Endothelial cell of umbilical vein (primary cell): ENCODE results near the gene TANGO2. TPM values are rescaled to one million over a fixed set of nuclear protein-coding genes. Genes with fewer than 3 reads are reported as not detected.

Source experiments
- BruUV-seq: library from RNA; stranded (reverse); fragments of 400-500 nt; replicated peaks from 2 replicates; lab custom pipeline; 2021; lab: Mats Ljungman, UMichigan
- CTCF ChIA-PET: fragments of 300-600, 350-600 bp; sonication (Branson Sonifier 250); formaldehyde crosslinking; loops from one replicate; lab custom pipeline; 2021; ENCODE audit warnings: antibody characterized with exemption, inconsistent platforms; lab: Charles Lee
- POLR2A ChIA-PET: fragments of 300-600, 350-600 bp; sonication (Branson Sonifier 250); formaldehyde crosslinking; loops from one replicate; lab custom pipeline; 2021; ENCODE audit warnings: antibody characterized with exemption, inconsistent platforms; lab: Charles Lee
- DNase-seq: peaks from one replicate; pipeline ENCODE4 v3.0.0-alpha.2; 2011; ENCODE audit warnings: low read depth, low spot score
- FAIRE-seq: peaks from 2 replicates; lab custom pipeline; 2011; peaks lifted over from hg19 to GRCh38; lab: Jason Lieb, UNC
- H2AFZ ChIP-seq: 2 replicates; pipeline ENCODE4 v1.6.0; 2012; ENCODE audit warnings: low read depth, low read length, control low read depth, inconsistent platforms
- H3K27ac ChIP-seq: 2 replicates; pipeline ENCODE4 v1.5.1; 2011; ENCODE audit warnings: low read depth, mild to moderate bottlenecking, control low read depth, low read length, moderate library complexity; ENCODE audit not compliant: insufficient read depth
- H3K27me3 ChIP-seq, 2 experiments: 2 replicates each; pipeline versions ENCODE4 v1.6.0 to v1.6.1; 2011; ENCODE audit warnings: low read length in 2 of 2, mixed read lengths in 1 of 2; ENCODE audit not compliant: control insufficient read depth in 2 of 2, insufficient read depth in 2 of 2
- H3K36me3 ChIP-seq, 2 experiments: 2 replicates in 1 of 2; 3 replicates in 1 of 2; pipeline ENCODE4 v1.5.1; 2011; ENCODE audit warnings: low read length in 2 of 2, mild to moderate bottlenecking in 1 of 2, moderate library complexity in 1 of 2; ENCODE audit not compliant: control insufficient read depth in 2 of 2, insufficient read depth in 2 of 2; ENCODE audit errors: extremely low read depth in 1 of 2
- H3K4me1 ChIP-seq: 3 replicates; pipeline ENCODE4 v1.5.1; 2011; ENCODE audit warnings: mild to moderate bottlenecking, low read length; ENCODE audit not compliant: control insufficient read depth, insufficient read depth; ENCODE audit errors: extremely low read depth
- H3K4me2 ChIP-seq: 2 replicates; pipeline ENCODE4 v1.6.1; 2011; ENCODE audit warnings: low read length, control low read depth, mixed read lengths; ENCODE audit not compliant: insufficient read depth
- H3K4me3 ChIP-seq, 3 experiments: fragments of 200-600 bp in 1 of 3; sonication (generic), shearing (Covaris generic) in 1 of 3; replicated peaks in 1 of 3; 2 replicates each; pipeline ENCODE4 v1.5.1; 2011 to 2016; ENCODE audit warnings: control low read depth in 3 of 3, low read length in 3 of 3, mild to moderate bottlenecking in 2 of 3, inconsistent platforms in 1 of 3, low read depth in 1 of 3, moderate library complexity in 1 of 3; ENCODE audit not compliant: insufficient read depth in 1 of 3
- H3K79me2 ChIP-seq: 2 replicates; pipeline ENCODE4 v1.6.0; 2012; ENCODE audit warnings: low read length, inconsistent platforms; ENCODE audit not compliant: control insufficient read depth, insufficient read depth
- H3K9ac ChIP-seq: replicated peaks from 2 replicates; pipeline ENCODE3; 2011; ENCODE audit warnings: low read length, control low read depth; ENCODE audit not compliant: insufficient read depth; ENCODE audit errors: extremely low read depth
- H3K9me1 ChIP-seq: replicated peaks from 3 replicates; pipeline ENCODE4 v1.6.0; 2011; ENCODE audit warnings: mild to moderate bottlenecking, low read length; ENCODE audit not compliant: control insufficient read depth, insufficient read depth; ENCODE audit errors: extremely low read depth
- H3K9me3 ChIP-seq: replicated peaks from 2 replicates; pipeline ENCODE4 v1.5.1; 2012; ENCODE audit warnings: low read length, inconsistent platforms; ENCODE audit not compliant: control insufficient read depth, insufficient read depth
- H4K20me1 ChIP-seq: replicated peaks from 2 replicates; pipeline ENCODE3; 2011; ENCODE audit warnings: mild to moderate bottlenecking, low read length; ENCODE audit not compliant: control insufficient read depth, insufficient read depth; ENCODE audit errors: extremely low read depth
- CTCF ChIP-seq, 2 donors: IDR thresholded peaks; 1 replicate in 1 of 2; 2 replicates in 1 of 2; pipeline ENCODE4 v1.5.1; 2011; ENCODE audit warnings: low read length in 2 of 2, mild to moderate bottlenecking in 2 of 2, moderate library complexity in 2 of 2, control low read depth in 1 of 2, inconsistent platforms in 1 of 2, low read depth in 1 of 2; ENCODE audit not compliant: insufficient read depth in 1 of 2; ENCODE audit errors: extremely low read depth in 1 of 2
- EZH2 ChIP-seq: IDR thresholded peaks from 2 replicates; pipeline ENCODE4 v1.6.1; 2012; ENCODE audit warnings: borderline replicate concordance, low read depth, mild to moderate bottlenecking, moderate library complexity, low read length, inconsistent platforms; ENCODE audit not compliant: severe bottlenecking
- FOS ChIP-seq: IDR thresholded peaks from 2 replicates; pipeline ENCODE4 v1.6.1; 2011; ENCODE audit warnings: mild to moderate bottlenecking, low read length, moderate library complexity, borderline replicate concordance; ENCODE audit not compliant: insufficient read depth
- GATA2 ChIP-seq: IDR thresholded peaks from 2 replicates; pipeline ENCODE4 v1.7.0; 2011; ENCODE audit warnings: low read depth, mild to moderate bottlenecking, moderate library complexity, mixed read lengths, low read length; ENCODE audit not compliant: insufficient read length, insufficient read depth
- JUN ChIP-seq: IDR thresholded peaks from 2 replicates; pipeline ENCODE4 v1.6.1; 2011; ENCODE audit warnings: borderline replicate concordance, low read depth; ENCODE audit not compliant: insufficient read length, insufficient read depth
- MAX ChIP-seq: IDR thresholded peaks from 2 replicates; pipeline ENCODE4 v1.6.1; 2011; ENCODE audit not compliant: insufficient read depth, insufficient read length
- MYC ChIP-seq: IDR thresholded peaks from one replicate; pipeline ENCODE4 v1.6.1; 2011; ENCODE audit warnings: mild to moderate bottlenecking, low read depth, low read length
- POLR2A ChIP-seq: IDR thresholded peaks from 2 replicates; pipeline ENCODE4 v1.6.1; 2012; ENCODE audit warnings: low read depth, mild to moderate bottlenecking, control low read depth, low read length
- POLR2AphosphoS5 ChIP-seq: IDR thresholded peaks from 2 replicates; pipeline ENCODE4 v1.6.1; 2012; ENCODE audit warnings: low read depth, mild to moderate bottlenecking, control low read depth, low read length, moderate library complexity; ENCODE audit not compliant: insufficient read depth
- dilution Hi-C: fragments of 300-500 bp; cut with MboI; formaldehyde crosslinking; loops from one replicate; pipeline ENCODE4 v1.15.0; 2019; ENCODE audit warnings: low sequenced_read_pairs; ENCODE audit not compliant: extremely low pct_ligation_motif_present
- intact Hi-C: fragments of 100-400 bp; cut with micrococcal nuclease; formaldehyde crosslinking; loops from one replicate; pipeline ENCODE4 v1.10.0; 2022
- polyA plus RNA-seq, 4 experiments: library from polyadenylated mRNA; depleted of rRNA in 3 of 4; stranded (reverse) in 3 of 4; unstranded in 1 of 4; fragments of >200 nt; gene quantifications; 2 replicates each; pipeline versions ENCODE4 v1.2.1 to v1.2.3, GENCODE V29; 2011 to 2012; ENCODE audit warnings: missing spikeins in 1 of 4
- total RNA-seq: library from RNA; stranded (reverse); gene quantifications from 2 replicates; pipeline ENCODE4 v1.2.3, GENCODE V29; 2021

TANGO2 gene
- total and polyA plus RNA-seq, 2 donors (not counting 3 experiments of a cell fraction or from before 2014, with no cell fraction given): 40.0 to 49.3 TPM

GRCh38 chr22:20010307-20011122 is 10.4 kb upstream of the TANGO2 start:
- Histone ChIP-seq H3K4me3 (no peak overlapping the region), H4K20me1 (no peaks in the 10 kb centered on the region), H3K9ac (no peak overlapping the region), H2AFZ (no peak overlapping the region), H3K4me2 (no peak overlapping the region), H3K27me3 (no peaks in the 10 kb centered on the region), H3K9me1 (no peaks in the 10 kb centered on the region), H3K79me2 (no peaks in the 10 kb centered on the region), H3K9me3 (no peaks in the 10 kb centered on the region), H3K27ac (no peak overlapping the region), H3K4me1 (peaks cover 2% of the 10 kb centered on the region), H3K36me3 (no peaks in the 10 kb centered on the region)
- intact Hi-C loops (no loop called here), dilution Hi-C loops (no loop called here)
- BruUV-seq: no TSS peak
- no peak for DNase-seq
- CTCF ChIA-PET: interaction anchor here (0.7 to 7.3 kb wide), 4 partner anchors 8 to 40 kb away, joined by 3 to 304 read pairs (median 3); no protein-coding TSS in a partner anchor
- TF ChIP-seq JUN: no peak
- TF ChIP-seq MYC: no peak
- TF ChIP-seq GATA2: no peak
- no peak for TF ChIP-seq EZH2
- TF ChIP-seq CTCF (IDR thresholded peaks at IDR 0.05; ENCODE audit: extremely low read depth in 1 of 2, insufficient read depth in 1 of 2, low read depth in 1 of 2, low read length in 2 of 2): no peak
- no peak for TF ChIP-seq MAX
- no peak for TF ChIP-seq POLR2A
- no peak for TF ChIP-seq FOS
- no peak for TF ChIP-seq POLR2AphosphoS5
- FAIRE-seq: no peak
- POLR2A ChIA-PET: no interaction called here
